C4-2B (cell line): ENCODE data around the gene GCFC2.

Source experiments
- ZFX ChIP-seq: fragments of 450-650 bp; IDR thresholded peaks from 2 replicates; pipeline ENCODE4 v1.6.1; 2017
- TF ChIP-seq, protein P1 (sequence below): fragments of 450-650 bp; conservative IDR thresholded peaks from 2 replicates; pipeline ENCODE4 v1.5.1; 2017; ENCODE audit warnings: mild to moderate bottlenecking

DNA sequence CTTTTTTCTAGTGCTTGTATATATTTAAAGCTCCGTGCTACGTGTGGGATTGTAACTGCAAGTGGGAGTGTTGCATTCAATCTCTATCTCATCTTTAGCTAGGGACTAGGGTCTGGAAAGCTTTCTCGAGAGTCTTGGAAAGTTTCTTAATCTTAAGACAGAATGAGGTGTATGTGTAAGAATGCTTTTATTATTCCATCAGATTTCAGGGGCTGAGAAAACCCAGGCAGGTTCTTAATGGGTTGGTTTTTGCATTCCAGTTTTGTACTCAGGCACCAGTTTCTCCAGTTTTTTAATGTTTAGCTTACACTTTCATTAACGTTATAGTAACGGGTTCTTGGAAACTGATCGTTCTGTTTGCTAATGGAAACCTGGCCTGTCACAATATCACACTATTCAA lies 43.8 kb downstream of the GCFC2 start:
- TF ChIP-seq, protein P1, sequence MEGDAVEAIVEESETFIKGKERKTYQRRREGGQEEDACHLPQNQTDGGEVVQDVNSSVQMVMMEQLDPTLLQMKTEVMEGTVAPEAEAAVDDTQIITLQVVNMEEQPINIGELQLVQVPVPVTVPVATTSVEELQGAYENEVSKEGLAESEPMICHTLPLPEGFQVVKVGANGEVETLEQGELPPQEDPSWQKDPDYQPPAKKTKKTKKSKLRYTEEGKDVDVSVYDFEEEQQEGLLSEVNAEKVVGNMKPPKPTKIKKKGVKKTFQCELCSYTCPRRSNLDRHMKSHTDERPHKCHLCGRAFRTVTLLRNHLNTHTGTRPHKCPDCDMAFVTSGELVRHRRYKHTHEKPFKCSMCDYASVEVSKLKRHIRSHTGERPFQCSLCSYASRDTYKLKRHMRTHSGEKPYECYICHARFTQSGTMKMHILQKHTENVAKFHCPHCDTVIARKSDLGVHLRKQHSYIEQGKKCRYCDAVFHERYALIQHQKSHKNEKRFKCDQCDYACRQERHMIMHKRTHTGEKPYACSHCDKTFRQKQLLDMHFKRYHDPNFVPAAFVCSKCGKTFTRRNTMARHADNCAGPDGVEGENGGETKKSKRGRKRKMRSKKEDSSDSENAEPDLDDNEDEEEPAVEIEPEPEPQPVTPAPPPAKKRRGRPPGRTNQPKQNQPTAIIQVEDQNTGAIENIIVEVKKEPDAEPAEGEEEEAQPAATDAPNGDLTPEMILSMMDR: no peak
- TF ChIP-seq ZFX: no peak
